HG03196 (cell line): ENCODE results near the gene IL16.

Experiments used
- ATAC-seq: cut with Tn5 transposase; IDR thresholded peaks from one replicate; pipeline ENCODE4 v1.9.1; 2021; ENCODE audit not compliant: unreplicated experiment

Gene IL16

DNA sequence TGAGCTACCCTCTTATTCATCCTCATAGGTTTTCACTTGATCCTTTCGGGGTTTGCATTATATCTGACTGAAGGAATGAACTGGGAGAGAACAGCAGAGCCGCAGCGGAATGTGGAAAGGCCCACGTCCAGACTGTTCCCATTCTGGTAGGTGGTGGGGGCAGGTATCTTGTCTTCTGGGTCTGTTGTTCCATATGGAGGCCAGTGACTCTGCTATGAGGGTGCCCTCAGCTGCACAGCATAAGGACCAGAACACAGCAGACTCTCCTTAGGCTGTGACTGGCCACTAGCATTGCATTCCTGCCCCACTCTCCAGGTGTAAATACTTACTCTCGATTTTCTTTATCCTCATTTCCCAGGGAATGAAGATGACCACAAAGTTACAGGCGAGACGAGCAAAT lies 165.2 kb downstream of the IL16 start:
- no peak for ATAC-seq

DNA sequence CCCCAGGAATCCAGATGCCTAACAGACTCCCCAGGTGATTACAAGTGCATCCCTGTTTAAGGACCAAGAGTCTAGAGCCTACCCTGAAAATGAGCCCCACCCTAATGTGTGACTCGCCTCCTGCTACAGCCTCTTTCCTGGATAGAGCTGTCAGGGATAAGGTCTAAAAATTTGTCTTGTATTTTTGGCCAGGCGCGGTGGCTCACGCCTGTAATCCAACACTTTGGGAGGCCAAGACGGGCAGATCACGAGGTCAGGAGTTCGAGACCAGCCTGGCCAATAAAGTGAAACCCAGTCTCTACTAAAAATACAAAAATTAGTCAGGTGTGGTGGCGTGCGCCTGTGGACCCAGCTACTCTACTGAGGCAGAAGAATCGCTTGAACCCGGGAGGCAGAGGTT lies 166.1 kb downstream of the IL16 start:
- no peak for ATAC-seq

DNA sequence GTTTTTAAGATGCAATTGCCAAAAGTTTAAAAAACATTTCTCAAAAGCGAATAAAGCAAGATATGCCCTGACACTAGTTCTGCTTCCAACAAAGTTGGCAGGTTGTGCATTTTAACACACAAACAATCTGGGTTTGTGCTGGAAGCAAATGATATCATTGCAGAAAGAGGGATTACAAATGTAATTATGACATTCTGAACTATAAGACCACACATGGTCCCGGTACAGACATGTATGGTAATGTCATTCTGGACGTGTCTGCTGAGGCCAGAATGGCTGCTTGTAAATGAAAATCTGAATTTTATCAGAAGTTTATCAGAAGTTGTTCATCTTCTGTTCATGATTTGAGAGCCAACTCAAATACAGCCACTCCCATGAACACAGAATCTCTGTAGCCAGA lies 166.6 kb downstream of the IL16 start:
- no peak for ATAC-seq
